Right cardiac atrium (tissue), 5 donors: Measurements from ENCODE around the gene SLC1A5. TPM values are rescaled to one million over a fixed set of nuclear protein-coding genes. Genes with fewer than 3 reads are reported as not detected.

Experiments
- polyA plus RNA-seq: library from polyadenylated mRNA; stranded (reverse); fragments of 200-250 nt; gene quantifications from one replicate; pipeline ENCODE4 v1.2.3, GENCODE V29; 2013
- total RNA-seq, 4 donors: library from RNA; stranded (reverse); fragmentation: NEBNext Ultra II Directional; extraction: Animal tissue kit (Norgen Biotek cat#: 25700); gene quantifications; one replicate each; pipeline ENCODE4 v1.2.1, GENCODE V29; 2021
- donor health status: healthy with polysubstance abuse.
- donor health status: DM: no; HTN: yes; CAD: no.
- donor health status: DM: no; HTN: no; CAD: no.
- donor health status: DM: no; HTN: yes; CAD: no; lungs with severe emphysema.
- donor health status: DM: yes; HTN: yes; CAD: no.

The SLC1A5 gene
- total and polyA plus RNA-seq, 5 donors: 15.9 to 45.6 (median 21.9) TPM

Other genes starting within 250 kb of the SLC1A5 start
- gene CALM3, start 187.3 kb downstream of the SLC1A5 start, total RNA-seq: 100 to 1,000 TPM; 232 to 357 (median 343) TPM
- 365 TPM for gene CALM3, start 187.3 kb downstream of the SLC1A5 start, polyA plus RNA-seq
- 10 to 100 TPM in 2 of 4 donors, 1 to 10 TPM in 2; 7.6 to 13.5 (median 9.5) TPM for gene PTGIR, start 163.5 kb downstream of the SLC1A5 start, total RNA-seq
- 6.7 TPM for gene PTGIR, start 163.5 kb downstream of the SLC1A5 start, polyA plus RNA-seq
- 1 to 10 TPM; 3.0 to 7.4 (median 4.7) TPM for gene GNG8, start 152.4 kb downstream of the SLC1A5 start, total RNA-seq
- not detected for gene GNG8, start 152.4 kb downstream of the SLC1A5 start, polyA plus RNA-seq
- gene DACT3, start 127.4 kb downstream of the SLC1A5 start, total RNA-seq: 10 to 100 TPM; 24.6 to 46.5 (median 37.2) TPM
- gene DACT3, start 127.4 kb downstream of the SLC1A5 start, polyA plus RNA-seq: 28.3 TPM
- 10 to 100 TPM; 14.2 to 16.6 (median 14.8) TPM for gene PRKD2, start 71.5 kb downstream of the SLC1A5 start, total RNA-seq
- 11.3 TPM for gene PRKD2, start 71.5 kb downstream of the SLC1A5 start, polyA plus RNA-seq
- gene FKRP, start 42.5 kb downstream of the SLC1A5 start, total RNA-seq: 10 to 100 TPM; 15.0 to 22.7 (median 21.0) TPM
- 15.9 TPM for gene FKRP, start 42.5 kb downstream of the SLC1A5 start, polyA plus RNA-seq
- gene STRN4, start 42.1 kb downstream of the SLC1A5 start, total RNA-seq: 10 to 100 TPM; 49.0 to 69.8 (median 54.7) TPM
- 39.3 TPM for gene STRN4, start 42.1 kb downstream of the SLC1A5 start, polyA plus RNA-seq
- 100 to 1,000 TPM in 1 of 4 donors, 10 to 100 TPM in 3; 83.0 to 102 (median 93.9) TPM for gene AP2S1, start 62.3 kb upstream of the SLC1A5 start, total RNA-seq
- 90.5 TPM for gene AP2S1, start 62.3 kb upstream of the SLC1A5 start, polyA plus RNA-seq
- gene ARHGAP35, start 72.4 kb upstream of the SLC1A5 start, total RNA-seq: 10 to 100 TPM; 71.5 to 85.6 (median 77.1) TPM
- 46.6 TPM for gene ARHGAP35, start 72.4 kb upstream of the SLC1A5 start, polyA plus RNA-seq
- gene NPAS1, start 231.2 kb upstream of the SLC1A5 start, total RNA-seq: under 1 TPM; 0.24 to 0.77 (median 0.39) TPM
- gene NPAS1, start 231.2 kb upstream of the SLC1A5 start, polyA plus RNA-seq: 0.91 TPM